ENCODE data around the gene TBC1D10A.

Gene TBC1D10A

GRCh38 chr22:30305906-30306626, 20.7 kb downstream of the TBC1D10A start:
- peak overlapping the region; percentile 75 for H3K4me3 ChIP-seq (ENCODE audit: low read length, poor library complexity, severe bottlenecking)
- H3F3A ChIP-seq (ENCODE audit: low read depth), result peaks cover 24% of the 10 kb centered on the region
- peak overlapping the region; percentile 92 for H3K4me2 ChIP-seq (ENCODE audit: low read depth, low read length, poor library complexity, severe bottlenecking)
- H3K36me3 ChIP-seq (ENCODE audit: insufficient read depth, low read length), result peaks cover 24% of the 10 kb centered on the region; the same call in 1 of the 2 replicates
- peaks cover 81% of the 10 kb centered on the region for H3K79me2 ChIP-seq (ENCODE audit: insufficient read depth, low read length)
- no peaks in the 10 kb centered on the region for H3K9me3 ChIP-seq (ENCODE audit: insufficient read depth, low read depth, low read length)
- TF ChIP-seq EZH2phosphoT487 (IDR thresholded peaks at IDR 0.05; ENCODE audit: borderline replicate concordance) (no peak), CTCF (conservative IDR thresholded peaks at IDR 0.05; ENCODE audit: low read length) (no peak)
- H2AFZ ChIP-seq (ENCODE audit: low read length), result no peak overlapping the region
- H3K9me2 ChIP-seq (replicated peaks; ENCODE audit: low read depth, low read length), result no peaks in the 10 kb centered on the region
- no peaks in the 10 kb centered on the region for H3K27me3 ChIP-seq (ENCODE audit: insufficient read depth, low read length, poor library complexity, severe bottlenecking)
- peak overlapping the region; percentile 95 for H3K9ac ChIP-seq (ENCODE audit: low read depth, low read length, poor library complexity, severe bottlenecking)
- no peaks in the 10 kb centered on the region for H4K20me1 ChIP-seq (ENCODE audit: insufficient read depth, low read length, poor library complexity, severe bottlenecking)
- peaks cover 95% of the 10 kb centered on the region for H3K4me1 ChIP-seq (ENCODE audit: insufficient read depth, low read length, poor library complexity, severe bottlenecking)

GRCh38 chr22:30305519-30305905, 21.2 kb downstream of the TBC1D10A start:
- H4K20me1 ChIP-seq (ENCODE audit: insufficient read depth, low read length, poor library complexity, severe bottlenecking), result no peaks in the 10 kb centered on the region
- peak overlapping the region; percentile 92 for H3K4me2 ChIP-seq (ENCODE audit: low read depth, low read length, poor library complexity, severe bottlenecking)
- H3K9ac ChIP-seq (ENCODE audit: low read depth, low read length, poor library complexity, severe bottlenecking), result peak overlapping the region; percentile 95
- H3F3A ChIP-seq (ENCODE audit: low read depth), result peaks cover 24% of the 10 kb centered on the region
- no peaks in the 10 kb centered on the region for H3K27me3 ChIP-seq (ENCODE audit: insufficient read depth, low read length, poor library complexity, severe bottlenecking)
- peaks cover 81% of the 10 kb centered on the region for H3K79me2 ChIP-seq (ENCODE audit: insufficient read depth, low read length)
- no peak for TF ChIP-seq EZH2phosphoT487 (IDR thresholded peaks at IDR 0.05; ENCODE audit: borderline replicate concordance)
- TF ChIP-seq CTCF (conservative IDR thresholded peaks at IDR 0.05; ENCODE audit: low read length), result no peak
- peaks cover 95% of the 10 kb centered on the region for H3K4me1 ChIP-seq (ENCODE audit: insufficient read depth, low read length, poor library complexity, severe bottlenecking)
- H3K9me3 ChIP-seq (ENCODE audit: insufficient read depth, low read depth, low read length), result no peaks in the 10 kb centered on the region
- H3K36me3 ChIP-seq (ENCODE audit: insufficient read depth, low read length), result peaks cover 29% of the 10 kb centered on the region; the same call in 1 of the 2 replicates
- H2AFZ ChIP-seq (ENCODE audit: low read length), result no peak overlapping the region
- H3K4me3 ChIP-seq (ENCODE audit: low read length, poor library complexity, severe bottlenecking), result peak overlapping the region; percentile 75
- no peaks in the 10 kb centered on the region for H3K9me2 ChIP-seq (replicated peaks; ENCODE audit: low read depth, low read length)

- Histone ChIP-seq H3K4me2 (ENCODE audit: low read depth, low read length, poor library complexity, severe bottlenecking) (peak overlapping the region; percentile 92), H3K4me1 (ENCODE audit: insufficient read depth, low read length, poor library complexity, severe bottlenecking) (peaks cover 87% of the 10 kb centered on the region), H3K79me2 (ENCODE audit: insufficient read depth, low read length) (peaks cover 77% of the 10 kb centered on the region)
These were observed 22.1 kb downstream of the TBC1D10A start for GRCh38 chr22:30304495-30305244.

More at GRCh38 chr22:30304495-30305244, 22.1 kb downstream of the TBC1D10A start:
- H3K9ac ChIP-seq (ENCODE audit: low read depth, low read length, poor library complexity, severe bottlenecking), result peak overlapping the region; percentile 95
- H3K36me3 ChIP-seq (ENCODE audit: insufficient read depth, low read length), result peaks cover 37% of the 10 kb centered on the region; the same call in 1 of the 2 replicates
- peaks cover 24% of the 10 kb centered on the region for H3F3A ChIP-seq (ENCODE audit: low read depth)
- H2AFZ ChIP-seq (ENCODE audit: low read length), result no peak overlapping the region
- H3K4me3 ChIP-seq (ENCODE audit: low read length, poor library complexity, severe bottlenecking), result peak overlapping the region; percentile 75
- H3K9me3 ChIP-seq (ENCODE audit: insufficient read depth, low read depth, low read length), result no peaks in the 10 kb centered on the region
- TF ChIP-seq EZH2phosphoT487 (IDR thresholded peaks at IDR 0.05; ENCODE audit: borderline replicate concordance), result no peak
- TF ChIP-seq CTCF (conservative IDR thresholded peaks at IDR 0.05; ENCODE audit: low read length), result no peak
- no peaks in the 10 kb centered on the region for H4K20me1 ChIP-seq (ENCODE audit: insufficient read depth, low read length, poor library complexity, severe bottlenecking)
- no peaks in the 10 kb centered on the region for H3K9me2 ChIP-seq (replicated peaks; ENCODE audit: low read depth, low read length)
- no peaks in the 10 kb centered on the region for H3K27me3 ChIP-seq (ENCODE audit: insufficient read depth, low read length, poor library complexity, severe bottlenecking)
